Measurements from ENCODE around the gene BMPER. TPM values are rescaled to one million over a fixed set of nuclear protein-coding genes. Genes with fewer than 3 reads are reported as not detected.

BMPER gene
- total RNA-seq, 6 donors from 2014 or later, result 2.5 to 15.6 (median 9.4) TPM

GRCh38 chr7:34111031-34111430 is 205.7 kb downstream of the BMPER start:
- H3K4me3 ChIP-seq, result no peak overlapping the region

GRCh38 chr7:34115503-34115902 is 210.2 kb downstream of the BMPER start:
- Histone ChIP-seq H3K9me3 (no peaks in the 10 kb centered on the region), H3K4me3 (no peak overlapping the region), H3K27ac (no peak overlapping the region), H3K36me3 (no peaks in the 10 kb centered on the region), H3K27me3 (no peaks in the 10 kb centered on the region), H3K4me1 (no peaks in the 10 kb centered on the region)
- TF ChIP-seq EP300 (IDR thresholded peaks at IDR 0.05), result no peak
- TF ChIP-seq POLR2AphosphoS5 (IDR thresholded peaks at IDR 0.05), result no peak
- TF ChIP-seq POLR2A (IDR thresholded peaks at IDR 0.05), result no peak
- TF ChIP-seq, protein P1, sequence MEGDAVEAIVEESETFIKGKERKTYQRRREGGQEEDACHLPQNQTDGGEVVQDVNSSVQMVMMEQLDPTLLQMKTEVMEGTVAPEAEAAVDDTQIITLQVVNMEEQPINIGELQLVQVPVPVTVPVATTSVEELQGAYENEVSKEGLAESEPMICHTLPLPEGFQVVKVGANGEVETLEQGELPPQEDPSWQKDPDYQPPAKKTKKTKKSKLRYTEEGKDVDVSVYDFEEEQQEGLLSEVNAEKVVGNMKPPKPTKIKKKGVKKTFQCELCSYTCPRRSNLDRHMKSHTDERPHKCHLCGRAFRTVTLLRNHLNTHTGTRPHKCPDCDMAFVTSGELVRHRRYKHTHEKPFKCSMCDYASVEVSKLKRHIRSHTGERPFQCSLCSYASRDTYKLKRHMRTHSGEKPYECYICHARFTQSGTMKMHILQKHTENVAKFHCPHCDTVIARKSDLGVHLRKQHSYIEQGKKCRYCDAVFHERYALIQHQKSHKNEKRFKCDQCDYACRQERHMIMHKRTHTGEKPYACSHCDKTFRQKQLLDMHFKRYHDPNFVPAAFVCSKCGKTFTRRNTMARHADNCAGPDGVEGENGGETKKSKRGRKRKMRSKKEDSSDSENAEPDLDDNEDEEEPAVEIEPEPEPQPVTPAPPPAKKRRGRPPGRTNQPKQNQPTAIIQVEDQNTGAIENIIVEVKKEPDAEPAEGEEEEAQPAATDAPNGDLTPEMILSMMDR (IDR thresholded peaks at IDR 0.05), result no peak
- DNase-seq (no peak), ATAC-seq (ENCODE audit: low FRiP score in 2 of 2) (no peak)
- 69 to 97% methylated on average over 1 of the region's 1 CpG for WGBS, 2 donors

More at GRCh38 chr7:34111031-34111430, 205.7 kb downstream of the BMPER start:
- 60 to 97% methylated on average over 3 of the region's 3 CpGs for WGBS, 2 donors
- H3K4me1 ChIP-seq, result no peaks in the 10 kb centered on the region
- no peak overlapping the region for H3K27ac ChIP-seq
- no peaks in the 10 kb centered on the region for H3K27me3 ChIP-seq
- DNase-seq, result no peak
- TF ChIP-seq POLR2A (IDR thresholded peaks at IDR 0.05), result no peak
- no peak for TF ChIP-seq POLR2AphosphoS5 (IDR thresholded peaks at IDR 0.05)
- no peak for TF ChIP-seq EP300 (IDR thresholded peaks at IDR 0.05)
- TF ChIP-seq, protein P1 (IDR thresholded peaks at IDR 0.05), result no peak
- ATAC-seq (ENCODE audit: low FRiP score in 2 of 2), result no peak
- H3K9me3 ChIP-seq, result no peaks in the 10 kb centered on the region
- no peaks in the 10 kb centered on the region for H3K36me3 ChIP-seq

- no peaks in the 10 kb centered on the region for H3K9me3 ChIP-seq
- no peak overlapping the region for H3K4me3 ChIP-seq
- no peak for DNase-seq
- H3K27ac ChIP-seq, result no peak overlapping the region
- no peak for ATAC-seq (ENCODE audit: low FRiP score in 2 of 2)
- H3K36me3 ChIP-seq, result no peaks in the 10 kb centered on the region
- TF ChIP-seq POLR2AphosphoS5 (IDR thresholded peaks at IDR 0.05), result no peak
- TF ChIP-seq POLR2A (IDR thresholded peaks at IDR 0.05), result no peak
- no peak for TF ChIP-seq EP300 (IDR thresholded peaks at IDR 0.05)
- TF ChIP-seq, protein P1 (IDR thresholded peaks at IDR 0.05), result no peak
- no peaks in the 10 kb centered on the region for H3K27me3 ChIP-seq
- H3K4me1 ChIP-seq, result no peaks in the 10 kb centered on the region
- 86 to 88% methylated on average over 3 of the region's 3 CpGs for WGBS, 2 donors
These were observed 212.2 kb downstream of the BMPER start for GRCh38 chr7:34117573-34117972.

DNA sequence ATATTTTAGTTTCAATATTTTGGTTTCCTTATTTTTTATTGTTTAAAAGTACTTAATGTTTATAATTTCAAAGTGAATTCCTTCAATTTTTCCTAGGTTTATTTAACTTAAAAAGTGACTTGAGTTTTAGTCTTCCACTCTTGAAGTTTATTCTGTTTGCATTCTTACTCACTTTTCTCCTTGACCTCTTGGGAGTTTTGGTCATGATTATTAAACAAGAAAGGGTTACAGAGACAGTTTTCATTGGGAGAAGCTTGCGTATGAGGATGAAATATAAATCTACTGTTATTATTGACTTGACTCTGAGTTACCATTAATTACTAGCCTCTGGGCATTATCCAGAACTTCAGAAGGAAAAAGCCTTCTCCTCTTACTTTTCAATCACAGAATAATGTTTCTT is 216.0 kb downstream of the BMPER start:
- WGBS, 2 donors, result 0 to 72% methylated on average over 1 of the region's 1 CpG
- Histone ChIP-seq H3K4me1 (no peaks in the 10 kb centered on the region), H3K9me3 (peaks cover 8 to 25% (median 17%) of the 10 kb centered on the region in 4 donors), H3K27ac (no peak overlapping the region), H3K4me3 (no peak overlapping the region), H3K27me3 (no peaks in the 10 kb centered on the region), H3K36me3 (no peaks in the 10 kb centered on the region)
- no peak for DNase-seq
- no peak for ATAC-seq (ENCODE audit: low FRiP score in 2 of 2)
- TF ChIP-seq, protein P1 (IDR thresholded peaks at IDR 0.05), result no peak
- TF ChIP-seq POLR2A (IDR thresholded peaks at IDR 0.05), result no peak
- no peak for TF ChIP-seq POLR2AphosphoS5 (IDR thresholded peaks at IDR 0.05)
- no peak for TF ChIP-seq EP300 (IDR thresholded peaks at IDR 0.05)

GRCh38 chr7:34123316-34123715 is 218.0 kb downstream of the BMPER start:
- no peak for TF ChIP-seq EP300 (IDR thresholded peaks at IDR 0.05)
- H3K9me3 ChIP-seq, result peaks cover 8 to 25% (median 17%) of the 10 kb centered on the region in 4 donors
- H3K4me3 ChIP-seq, result no peak overlapping the region
- WGBS, 2 donors, result 75 to 79% methylated on average over 2 of the region's 2 CpGs
- DNase-seq (no peak), ATAC-seq (ENCODE audit: low FRiP score in 2 of 2) (no peak)
- no peaks in the 10 kb centered on the region for H3K27me3 ChIP-seq
- no peaks in the 10 kb centered on the region for H3K4me1 ChIP-seq
- no peak overlapping the region for H3K27ac ChIP-seq
- no peaks in the 10 kb centered on the region for H3K36me3 ChIP-seq

All from upper lobe of left lung (tissue), 6 donors.